Mesodermal cell (in vitro differentiated cells): ENCODE data around the gene IREB2.

Experiments
- H3K27ac ChIP-seq: 2 replicates; pipeline ENCODE4 v1.7.0; 2013; ENCODE audit warnings: mild to moderate bottlenecking, low read depth, low read length, moderate library complexity; ENCODE audit not compliant: severe bottlenecking
- H3K36me3 ChIP-seq: 2 replicates; pipeline ENCODE4 v1.7.1; 2013; ENCODE audit warnings: mild to moderate bottlenecking, low read length, moderate library complexity; ENCODE audit not compliant: control insufficient read depth, insufficient read depth
- H3K4me1 ChIP-seq: one replicate; pipeline ENCODE4 v1.7.1; 2013; ENCODE audit warnings: mild to moderate bottlenecking, low read length; ENCODE audit not compliant: insufficient read depth, control insufficient read depth, poor library complexity, severe bottlenecking
- H3K4me3 ChIP-seq: 2 replicates; pipeline ENCODE4 v1.7.0; 2013; ENCODE audit warnings: low read length, control low read depth, mild to moderate bottlenecking; ENCODE audit not compliant: insufficient read depth, poor library complexity, severe bottlenecking; ENCODE audit errors: extremely low read depth
- H3K9me3 ChIP-seq: 2 replicates; pipeline ENCODE4 v1.7.1; 2013; ENCODE audit warnings: mild to moderate bottlenecking, low read length, moderate library complexity; ENCODE audit not compliant: control insufficient read depth
- WGBS, 2 experiments: methylation state at CpG; one replicate each; pipeline ENCODE4 v1.1.5; 2013; ENCODE audit warnings: missing lambda C conversion rate in 2 of 2; ENCODE audit not compliant: insufficient coverage in 2 of 2; 5-methylcytosine and 5-hydroxymethylcytosine counted together

IREB2 gene

DNA sequence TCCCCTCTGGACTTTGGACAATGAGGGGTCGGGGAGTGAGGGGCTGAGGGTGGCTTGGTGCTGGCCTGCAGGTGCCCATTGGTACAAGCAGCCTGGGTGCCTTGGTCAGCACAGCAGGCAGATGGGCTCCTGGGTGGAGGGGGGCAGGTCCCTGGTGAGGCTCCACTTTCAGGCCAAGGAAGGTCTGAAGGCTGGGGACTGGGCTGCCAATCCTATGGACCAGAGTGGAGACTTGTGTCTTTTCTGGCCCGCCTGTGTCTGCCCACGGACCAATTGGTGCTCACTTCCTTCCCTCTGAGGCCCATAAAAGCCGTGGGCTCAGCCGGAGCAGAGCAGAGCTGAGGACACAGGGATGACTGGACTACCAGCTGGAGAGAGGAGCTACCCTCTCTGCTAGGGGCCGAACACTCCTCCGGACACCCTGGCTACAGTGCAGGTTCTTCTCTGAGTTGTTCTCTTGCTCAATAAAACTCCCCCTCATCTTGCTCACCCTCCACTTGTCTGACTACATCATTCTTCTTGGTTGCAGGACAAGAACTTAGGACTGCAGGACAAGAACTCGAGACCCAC lies 31.9 kb upstream of the IREB2 start:
- Histone ChIP-seq H3K36me3 (no peaks in the 10 kb centered on the region), H3K4me3 (no peak overlapping the region), H3K4me1 (no peaks in the 10 kb centered on the region), H3K27ac (no peak overlapping the region), H3K9me3 (no peaks in the 10 kb centered on the region)
- WGBS, 2 experiments: 81 to 84% methylated on average over 6 to 8 of the region's 8 CpGs

DNA sequence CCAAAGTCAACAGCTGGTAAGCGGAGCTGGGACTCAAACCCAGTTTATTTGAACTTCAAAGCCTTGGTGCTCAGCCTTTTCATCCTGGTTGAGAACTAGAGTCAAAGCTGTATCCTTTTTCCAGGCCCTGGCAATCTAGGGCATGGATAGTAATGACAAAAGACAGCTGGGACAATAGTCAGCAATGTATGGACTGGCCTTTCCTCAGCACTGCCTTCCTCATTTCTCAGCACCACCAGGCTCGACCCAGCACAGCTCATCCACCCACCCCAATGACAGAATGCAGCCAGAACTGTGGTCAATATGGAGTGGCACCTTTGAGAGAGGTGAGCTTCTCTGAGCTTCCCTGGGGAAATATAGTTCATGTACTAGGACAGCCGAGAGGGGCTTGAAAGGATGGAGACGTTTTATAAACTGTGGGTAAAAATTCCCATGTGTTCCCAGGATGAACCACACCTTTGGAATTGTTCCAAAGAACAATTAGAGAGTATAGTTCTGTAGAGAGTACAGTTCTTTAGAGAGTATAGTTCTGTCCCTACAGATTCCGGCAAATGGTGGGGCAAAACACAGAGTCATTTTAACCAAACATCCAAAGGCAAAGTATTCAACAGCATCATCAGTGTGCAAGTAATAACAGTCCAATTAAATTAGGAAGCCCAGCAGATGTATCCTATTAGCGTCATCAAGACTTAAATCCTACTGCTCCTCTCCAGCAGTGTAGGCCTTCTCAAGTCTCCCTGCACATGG lies 30.2 kb upstream of the IREB2 start:
- no peak overlapping the region for H3K4me3 ChIP-seq
- no peaks in the 10 kb centered on the region for H3K36me3 ChIP-seq
- no peak overlapping the region for H3K27ac ChIP-seq
- H3K9me3 ChIP-seq: no peaks in the 10 kb centered on the region
- no peaks in the 10 kb centered on the region for H3K4me1 ChIP-seq
- WGBS, 2 experiments: 94 to 100% methylated on average over 2 to 5 of the region's 6 CpGs

DNA sequence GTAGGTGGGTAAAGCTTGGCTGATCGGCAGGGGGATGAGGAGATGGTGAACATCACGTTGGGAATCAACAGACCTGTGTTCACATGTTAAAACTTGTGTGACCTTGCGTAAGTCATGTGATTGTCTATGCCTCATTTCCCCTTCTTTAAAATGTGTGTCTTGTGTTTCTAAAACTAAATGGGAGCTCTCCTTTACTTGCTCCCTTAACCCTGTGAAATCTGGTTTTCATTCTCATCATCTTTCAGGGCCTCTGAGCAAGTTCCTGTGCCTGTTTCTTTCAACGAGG lies 29.7 kb upstream of the IREB2 start:
- 72 to 91% methylated on average over 4 of the region's 4 CpGs for WGBS, 2 experiments
- H3K36me3 ChIP-seq: no peaks in the 10 kb centered on the region
- no peaks in the 10 kb centered on the region for H3K4me1 ChIP-seq
- H3K9me3 ChIP-seq: no peaks in the 10 kb centered on the region
- no peak overlapping the region for H3K4me3 ChIP-seq
- no peak overlapping the region for H3K27ac ChIP-seq

DNA sequence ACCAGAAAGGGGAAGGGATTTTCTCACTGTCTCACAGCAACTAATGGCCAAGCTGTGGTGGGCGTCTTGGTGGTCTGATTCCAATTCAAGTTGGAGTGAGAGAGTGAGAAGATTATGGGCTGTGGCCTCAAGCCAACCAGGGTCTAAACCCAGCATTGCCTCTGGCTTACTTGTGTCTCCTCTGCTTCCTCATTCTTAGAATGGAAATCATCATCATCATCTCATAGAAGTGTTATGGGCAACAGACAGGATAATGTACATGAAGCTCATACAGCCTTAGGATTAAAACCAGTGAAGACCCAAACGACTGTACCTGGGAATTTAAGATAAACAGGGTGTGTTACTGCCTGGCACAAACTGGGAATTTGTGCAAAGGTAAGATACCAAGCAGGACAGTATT lies 29.1 kb upstream of the IREB2 start:
- no peaks in the 10 kb centered on the region for H3K9me3 ChIP-seq
- no peak overlapping the region for H3K27ac ChIP-seq
- no peaks in the 10 kb centered on the region for H3K4me1 ChIP-seq
- no peak overlapping the region for H3K4me3 ChIP-seq
- WGBS, 2 experiments: 83 to 100% methylated on average over 1 to 2 of the region's 2 CpGs
- no peaks in the 10 kb centered on the region for H3K36me3 ChIP-seq

DNA sequence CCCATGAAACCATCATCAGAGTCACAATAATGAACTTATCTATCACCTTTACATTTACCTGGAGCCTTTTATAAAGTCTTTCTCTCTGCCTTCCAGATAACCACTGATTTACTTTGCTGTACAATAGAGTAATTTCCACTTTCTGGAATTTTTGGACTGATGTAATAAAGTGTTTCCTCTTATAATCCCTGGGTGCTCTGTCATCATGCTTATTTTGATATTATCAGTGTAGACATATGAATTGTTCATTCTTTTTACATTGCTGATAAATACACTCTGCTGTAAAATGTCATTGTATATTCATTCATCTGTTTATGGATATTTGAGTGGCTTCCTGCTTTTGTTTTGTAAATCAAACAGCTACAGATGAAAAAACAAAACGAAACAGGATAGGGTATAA lies 27.0 kb upstream of the IREB2 start:
- 80% methylated on average over 1 of the region's 1 CpG; no CpG with 5 or more reads in 1 of the 2 experiments for WGBS, 2 experiments
- Histone ChIP-seq H3K4me3 (no peak overlapping the region), H3K27ac (no peak overlapping the region), H3K4me1 (no peaks in the 10 kb centered on the region), H3K36me3 (no peaks in the 10 kb centered on the region), H3K9me3 (no peaks in the 10 kb centered on the region)

DNA sequence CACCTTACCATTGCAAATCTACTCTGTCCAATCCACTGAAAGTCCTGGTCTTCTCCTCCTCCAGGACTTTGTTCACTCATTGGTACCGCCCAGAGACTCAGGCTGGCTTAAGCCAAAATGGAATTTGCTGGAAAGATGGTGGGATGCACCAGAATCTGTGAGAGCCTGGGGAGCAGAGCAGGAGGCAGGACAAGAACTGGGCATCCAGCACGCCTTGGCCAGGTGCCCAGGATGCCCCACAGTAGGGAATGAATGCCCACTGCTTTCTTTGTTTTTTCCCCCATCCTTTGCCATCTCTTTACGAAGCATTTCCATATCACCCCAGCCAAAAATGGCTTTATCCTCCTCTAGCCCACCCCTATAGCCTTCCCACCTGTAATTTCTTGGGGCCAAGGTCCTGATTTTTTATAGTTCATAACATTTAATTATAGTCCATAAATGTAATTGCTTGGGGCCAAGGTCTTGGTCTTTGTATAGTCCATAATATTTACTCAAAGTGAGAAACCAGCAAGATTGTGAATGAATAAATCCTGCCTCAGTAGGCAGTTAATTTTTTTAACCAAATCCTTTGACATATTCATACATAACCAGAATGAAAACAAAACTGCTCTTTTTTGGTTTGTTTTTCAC lies 23.3 kb upstream of the IREB2 start:
- no peak overlapping the region for H3K4me3 ChIP-seq
- WGBS, 2 experiments: 83 to 92% methylated on average over 2 of the region's 3 CpGs
- no peaks in the 10 kb centered on the region for H3K36me3 ChIP-seq
- H3K27ac ChIP-seq: no peak overlapping the region
- no peaks in the 10 kb centered on the region for H3K4me1 ChIP-seq
- H3K9me3 ChIP-seq: no peaks in the 10 kb centered on the region

DNA sequence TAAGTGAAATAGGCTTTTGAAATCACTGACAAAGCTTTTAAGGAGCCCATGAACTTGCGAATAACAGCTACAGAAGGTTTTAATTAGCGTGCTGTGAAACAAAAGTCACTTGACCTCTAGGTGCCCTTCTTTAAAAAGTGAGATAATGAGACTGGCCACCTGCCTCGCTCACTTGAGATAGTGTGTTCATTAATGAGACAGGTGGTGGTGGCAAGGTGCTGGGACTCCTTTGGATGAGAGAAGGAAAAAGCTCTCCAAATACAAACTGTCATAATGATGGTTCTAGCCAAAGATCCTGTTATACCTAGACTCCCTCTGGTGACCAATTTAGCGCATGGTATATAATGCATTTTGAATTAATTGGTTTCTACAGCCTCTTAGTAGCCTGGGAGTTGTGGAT lies 22.7 kb upstream of the IREB2 start:
- Histone ChIP-seq H3K4me1 (no peaks in the 10 kb centered on the region), H3K4me3 (no peak overlapping the region), H3K9me3 (no peaks in the 10 kb centered on the region), H3K27ac (no peak overlapping the region), H3K36me3 (no peaks in the 10 kb centered on the region)
- 67 to 88% methylated on average over 2 to 3 of the region's 4 CpGs for WGBS, 2 experiments

DNA sequence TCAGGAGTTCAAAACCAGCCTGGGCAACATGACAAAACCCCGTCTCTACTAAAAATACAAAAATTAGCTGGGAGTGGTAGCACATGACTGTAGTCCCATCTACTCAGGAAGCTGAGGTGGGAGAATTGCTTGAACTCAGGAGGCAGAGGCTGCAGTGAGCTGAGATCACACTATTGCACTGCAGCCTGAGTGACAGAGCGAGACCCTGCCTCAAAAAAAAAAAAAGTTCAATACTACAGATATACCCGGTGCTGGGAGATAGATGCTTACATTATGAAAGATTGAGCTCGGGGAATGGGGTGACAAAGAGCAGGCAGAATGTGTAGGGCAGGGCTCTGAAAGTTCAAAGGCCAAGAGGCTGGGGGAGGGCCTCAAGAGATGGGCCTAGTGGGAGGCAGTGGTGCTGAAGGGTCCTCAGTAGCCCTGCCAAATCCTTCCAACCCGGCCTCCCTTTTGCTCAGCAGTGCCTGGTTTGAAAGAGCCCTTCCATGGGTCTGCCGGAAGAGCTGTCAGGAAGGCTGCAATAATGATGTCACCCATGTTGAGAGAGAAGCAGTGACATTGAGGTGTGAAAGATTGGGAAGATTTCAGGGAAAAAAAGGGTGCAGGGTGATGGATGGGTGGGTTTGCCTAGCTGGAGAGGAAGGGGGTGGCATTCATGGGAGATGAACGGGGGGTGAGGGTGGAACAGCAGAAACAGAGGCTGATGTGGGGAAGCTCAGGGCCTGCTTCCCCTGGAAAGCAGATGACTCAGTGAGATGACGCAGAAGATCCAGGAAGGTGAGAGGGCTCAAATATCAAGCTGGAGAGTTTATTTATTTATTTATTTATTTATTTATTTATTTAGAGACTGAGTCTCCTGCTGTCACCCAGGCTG lies 20.0 kb upstream of the IREB2 start:
- WGBS, 2 experiments: 89 to 94% methylated on average over 3 to 5 of the region's 8 CpGs
- Histone ChIP-seq H3K4me3 (no peak overlapping the region), H3K27ac (no peak overlapping the region)

DNA sequence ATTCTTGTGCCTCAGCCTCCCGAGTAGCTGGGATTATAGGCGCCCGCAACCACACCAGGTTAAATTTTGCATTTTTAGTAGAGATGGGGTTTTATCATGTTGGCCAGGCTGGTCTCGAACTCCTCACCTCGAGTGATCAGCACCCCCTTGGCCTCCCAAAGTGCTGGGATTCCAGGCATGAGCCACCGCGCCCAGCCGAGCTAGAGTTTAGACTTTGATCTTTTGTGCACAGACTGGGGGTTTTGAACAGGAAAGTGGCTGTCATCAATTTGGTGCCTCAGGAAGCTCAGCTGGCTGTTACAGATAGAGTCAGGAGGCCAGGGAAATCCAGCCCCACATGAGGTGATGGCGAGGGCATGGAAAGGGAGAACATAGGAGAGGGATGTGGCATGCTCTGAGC lies 19.3 kb upstream of the IREB2 start:
- Histone ChIP-seq H3K27ac (no peak overlapping the region), H3K4me1 (no peaks in the 10 kb centered on the region), H3K9me3 (no peaks in the 10 kb centered on the region), H3K4me3 (no peak overlapping the region), H3K36me3 (no peaks in the 10 kb centered on the region)
- 72% methylated on average over 5 of the region's 9 CpGs; no CpG with 5 or more reads in 1 of the 2 experiments for WGBS, 2 experiments

More for the DNA sequence above, 20.0 kb upstream of the IREB2 start:
- no peaks in the 10 kb centered on the region for H3K4me1 ChIP-seq
- no peaks in the 10 kb centered on the region for H3K9me3 ChIP-seq
- H3K36me3 ChIP-seq: no peaks in the 10 kb centered on the region

DNA sequence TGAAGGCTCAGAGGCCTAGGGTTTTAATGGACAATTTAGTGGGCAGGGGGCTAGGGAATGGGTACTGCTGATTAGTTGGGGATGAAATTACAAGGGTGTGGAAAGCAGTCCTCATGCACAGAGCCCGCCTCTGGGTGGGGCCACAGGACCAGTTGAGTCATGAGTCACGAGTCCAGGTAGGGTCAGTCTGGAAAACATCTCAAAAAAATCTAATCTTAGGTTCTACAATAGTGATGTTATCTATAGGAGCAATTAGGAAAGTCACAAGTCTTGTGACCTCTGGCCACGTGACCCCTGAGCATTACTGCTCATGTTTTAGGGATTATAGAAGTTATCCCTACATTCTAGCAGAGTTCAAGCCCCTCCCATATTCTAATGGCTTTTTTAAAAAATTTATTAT lies 18.6 kb upstream of the IREB2 start:
- 100% methylated on average over 1 of the region's 3 CpGs; no CpG with 5 or more reads in 1 of the 2 experiments for WGBS, 2 experiments
- H3K9me3 ChIP-seq: no peaks in the 10 kb centered on the region
- H3K4me3 ChIP-seq: no peak overlapping the region
- H3K27ac ChIP-seq: no peak overlapping the region
- H3K36me3 ChIP-seq: no peaks in the 10 kb centered on the region
- no peaks in the 10 kb centered on the region for H3K4me1 ChIP-seq
